K562 (cell line): ENCODE results near the gene ABHD3. TPM values are rescaled to one million over a fixed set of nuclear protein-coding genes. Genes with fewer than 3 reads are reported as not detected.

Source experiments
- ATF7 ChIP-seq: fragments of 450-650 bp; IDR thresholded peaks from 2 replicates; pipeline ENCODE4 v1.7.1; 2014; ENCODE audit warnings: mild to moderate bottlenecking, moderate library complexity
- CXXC5 ChIP-seq: fragments of 250-450 bp; sonication (Bioruptor Pico); IDR thresholded peaks from 2 replicates; pipeline ENCODE4 v1.8.0; 2022; ENCODE audit warnings: inconsistent platforms, mild to moderate bottlenecking, moderate library complexity
- JUND ChIP-seq, 2 experiments: IDR thresholded peaks; 2 replicates in 1 of 2; 3 replicates in 1 of 2; pipeline ENCODE4 v1.6.1; 2011; ENCODE audit warnings: borderline replicate concordance in 2 of 2, low read depth in 2 of 2, low read length in 2 of 2, improper control_type of control experiment in 1 of 2, missing biosample characterization in 1 of 2, missing genetic modification characterization in 1 of 2, missing genetic modification reagents in 1 of 2
- KDM5B ChIP-seq: fragments of 200-600 bp; sonication (generic); IDR thresholded peaks from 2 replicates; pipeline ENCODE4 v1.6.1; 2012; ENCODE audit warnings: low read depth, mild to moderate bottlenecking, moderate library complexity, low read length, control low read depth, inconsistent platforms; ENCODE audit not compliant: insufficient replicate concordance
- MXD1 ChIP-seq: fragments of 250-450 bp; sonication (Bioruptor Pico); IDR thresholded peaks from 2 replicates; pipeline ENCODE4 v1.8.0; 2021; ENCODE audit warnings: borderline replicate concordance, mild to moderate bottlenecking, moderate library complexity; ENCODE audit not compliant: poor library complexity, severe bottlenecking
- NRF1 ChIP-seq, 2 experiments: fragments of 450-650 bp; IDR thresholded peaks in 1 of 2; conservative IDR thresholded peaks in 1 of 2; 2 replicates each; pipeline ENCODE4 v1.6.1; 2014; ENCODE audit warnings: mild to moderate bottlenecking in 2 of 2
- PRDM10 ChIP-seq: fragments of 450-650 bp; IDR thresholded peaks from 2 replicates; pipeline ENCODE4 v1.6.1; 2018; ENCODE audit not compliant: partially characterized antibody
- RFX7 ChIP-seq: fragments of 250-450 bp; sonication (Bioruptor Pico); IDR thresholded peaks from 2 replicates; pipeline ENCODE4 v1.5.1; 2021; ENCODE audit warnings: mild to moderate bottlenecking
- SMAD4 ChIP-seq: fragments of 250-450 bp; sonication (Bioruptor Pico); conservative IDR thresholded peaks from 2 replicates; pipeline ENCODE4 v1.8.0; 2021; ENCODE audit warnings: inconsistent platforms, mild to moderate bottlenecking, moderate library complexity
- TBP ChIP-seq: optimal IDR thresholded peaks from 2 replicates; pipeline ENCODE3; 2011; ENCODE audit warnings: low read depth, low read length, improper control_type of control experiment
- TEAD1 ChIP-seq, 2 experiments: fragments of 450-650 bp in 1 of 2; sonication (generic) in 1 of 2; formaldehyde crosslinking; IDR thresholded peaks; 2 replicates each; pipeline versions ENCODE4 v1.4.0 to v1.8.0; 2020 to 2022; ENCODE audit warnings: mild to moderate bottlenecking in 2 of 2, missing genetic modification reagents in 1 of 2
- ZBTB9 ChIP-seq: fragments of 450-650 bp; formaldehyde crosslinking; IDR thresholded peaks from 2 replicates; pipeline ENCODE4 v1.4.0; 2020; ENCODE audit warnings: mild to moderate bottlenecking, moderate library complexity
- polyA plus RNA-seq, 8 experiments: library from polyadenylated mRNA; depleted of rRNA in 4 of 8; stranded (reverse) in 5 of 8; unstranded in 3 of 8; fragments of >200 nt; fragmentation: Nextera tagmentation in 2 of 8; fragmentation: Illumina TruSeq in 1 of 8; extraction: Ambion mirVana in 2 of 8; extraction: Trizol in 1 of 8; gene quantifications; 2 replicates each; pipeline versions ENCODE4 v1.2.1 to v1.2.3, GENCODE V29; 2011 to 2014; ENCODE audit warnings: inconsistent platforms in 1 of 8, missing spikeins in 1 of 8
- total RNA-seq, 7 experiments: library from RNA; depleted of rRNA in 6 of 7; stranded (reverse); fragments of >200 nt in 6 of 7; fragmentation: Illumina TruSeq in 2 of 7; extraction: Trizol in 2 of 7; gene quantifications; 2 replicates each; pipeline versions ENCODE4 v1.2.1 to v1.2.3, GENCODE V29; 2011 to 2021; ENCODE audit warnings: low replicate concordance in 1 of 7
- TF ChIP-seq, protein P1 (sequence below): fragments of 250-450 bp; sonication (Bioruptor Pico); IDR thresholded peaks from 2 replicates; pipeline ENCODE4 v1.4.0; 2020; ENCODE audit warnings: mild to moderate bottlenecking, moderate library complexity
- TF ChIP-seq, protein P2 (sequence below): conservative IDR thresholded peaks from 2 replicates; pipeline ENCODE4 v1.6.1; 2011; ENCODE audit warnings: low read depth, mild to moderate bottlenecking, low read length; ENCODE audit not compliant: control insufficient read depth

ABHD3 gene
- total and polyA plus RNA-seq, 9 of the 15 experiments (the other 6 are each of a cell fraction or from before 2014, with no cell fraction given), result 6.3 to 38.8 (median 19.4) TPM

GRCh38 chr18:21740538-21741311, 36.2 kb upstream of the ABHD3 start, which contains the start of gene MIB1 (continued):
- TF ChIP-seq, protein P1, sequence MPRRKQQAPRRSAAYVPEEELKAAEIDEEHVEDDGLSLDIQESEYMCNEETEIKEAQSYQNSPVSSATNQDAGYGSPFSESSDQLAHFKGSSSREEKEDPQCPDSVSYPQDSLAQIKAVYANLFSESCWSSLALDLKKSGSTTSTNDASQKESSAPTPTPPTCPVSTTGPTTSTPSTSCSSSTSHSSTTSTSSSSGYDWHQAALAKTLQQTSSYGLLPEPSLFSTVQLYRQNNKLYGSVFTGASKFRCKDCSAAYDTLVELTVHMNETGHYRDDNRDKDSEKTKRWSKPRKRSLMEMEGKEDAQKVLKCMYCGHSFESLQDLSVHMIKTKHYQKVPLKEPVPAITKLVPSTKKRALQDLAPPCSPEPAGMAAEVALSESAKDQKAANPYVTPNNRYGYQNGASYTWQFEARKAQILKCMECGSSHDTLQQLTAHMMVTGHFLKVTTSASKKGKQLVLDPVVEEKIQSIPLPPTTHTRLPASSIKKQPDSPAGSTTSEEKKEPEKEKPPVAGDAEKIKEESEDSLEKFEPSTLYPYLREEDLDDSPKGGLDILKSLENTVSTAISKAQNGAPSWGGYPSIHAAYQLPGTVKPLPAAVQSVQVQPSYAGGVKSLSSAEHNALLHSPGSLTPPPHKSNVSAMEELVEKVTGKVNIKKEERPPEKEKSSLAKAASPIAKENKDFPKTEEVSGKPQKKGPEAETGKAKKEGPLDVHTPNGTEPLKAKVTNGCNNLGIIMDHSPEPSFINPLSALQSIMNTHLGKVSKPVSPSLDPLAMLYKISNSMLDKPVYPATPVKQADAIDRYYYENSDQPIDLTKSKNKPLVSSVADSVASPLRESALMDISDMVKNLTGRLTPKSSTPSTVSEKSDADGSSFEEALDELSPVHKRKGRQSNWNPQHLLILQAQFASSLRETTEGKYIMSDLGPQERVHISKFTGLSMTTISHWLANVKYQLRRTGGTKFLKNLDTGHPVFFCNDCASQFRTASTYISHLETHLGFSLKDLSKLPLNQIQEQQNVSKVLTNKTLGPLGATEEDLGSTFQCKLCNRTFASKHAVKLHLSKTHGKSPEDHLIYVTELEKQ (CRISPR knock-in tag), result no peak
- TF ChIP-seq, protein P2, sequence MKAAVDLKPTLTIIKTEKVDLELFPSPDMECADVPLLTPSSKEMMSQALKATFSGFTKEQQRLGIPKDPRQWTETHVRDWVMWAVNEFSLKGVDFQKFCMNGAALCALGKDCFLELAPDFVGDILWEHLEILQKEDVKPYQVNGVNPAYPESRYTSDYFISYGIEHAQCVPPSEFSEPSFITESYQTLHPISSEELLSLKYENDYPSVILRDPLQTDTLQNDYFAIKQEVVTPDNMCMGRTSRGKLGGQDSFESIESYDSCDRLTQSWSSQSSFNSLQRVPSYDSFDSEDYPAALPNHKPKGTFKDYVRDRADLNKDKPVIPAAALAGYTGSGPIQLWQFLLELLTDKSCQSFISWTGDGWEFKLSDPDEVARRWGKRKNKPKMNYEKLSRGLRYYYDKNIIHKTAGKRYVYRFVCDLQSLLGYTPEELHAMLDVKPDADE, result 0 out of 2 replicates have a peak, but pooled peaks have one; percentile 62
- TF ChIP-seq TEAD1 (CRISPR knock-in tag; IDR thresholded peaks at IDR 0.05) (peak in 1 of 2 experiments; percentile 27; a peak in 1 of 4 replicates), KDM5B (peak; percentile 50), ZBTB9 (CRISPR knock-in tag) (peak; percentile 77), NRF1 (conservative IDR thresholded peaks at IDR 0.05 in 1 of 2, IDR thresholded peaks at IDR 0.05 in 1 of 2) (peak; percentile 98 to 99), TBP (peak; percentile 75), SMAD4 (CRISPR knock-in tag) (peak; percentile 13; the same call in 1 of the 2 replicates), MXD1 (CRISPR knock-in tag) (no peak), CXXC5 (0 out of 2 replicates have a peak, but pooled peaks have one; percentile 54), RFX7 (CRISPR knock-in tag) (no peak), ATF7 (peak; percentile 56), PRDM10 (peak; percentile 90), JUND (IDR thresholded peaks at IDR 0.05; ENCODE audit: borderline replicate concordance, low read depth, low read length) (peak; percentile 32; the same call in 1 of the 2 replicates), JUND (tag; IDR thresholded peaks at IDR 0.05; ENCODE audit: borderline replicate concordance, low read depth, low read length) (no peak)
